Ammon's horn (tissue), 1 donor: ENCODE results near the gene GLRX.
A peak's percentile ranks its signal among the peaks of the same experiment; 100 is the strongest.

Source experiments
- DNase-seq: peaks from one replicate; pipeline ENCODE4 v3.0.0-alpha.2; 2016; ENCODE audit warnings: low spot score

Gene GLRX

GRCh38 chr5:95822542-95823181 is at the start of gene GLRX:
Gene GLRX (minus strand): TSS chr5:95822726. CDS start chr5:95822662, 64 bp downstream.
- peak; percentile 87 for DNase-seq

DNA sequence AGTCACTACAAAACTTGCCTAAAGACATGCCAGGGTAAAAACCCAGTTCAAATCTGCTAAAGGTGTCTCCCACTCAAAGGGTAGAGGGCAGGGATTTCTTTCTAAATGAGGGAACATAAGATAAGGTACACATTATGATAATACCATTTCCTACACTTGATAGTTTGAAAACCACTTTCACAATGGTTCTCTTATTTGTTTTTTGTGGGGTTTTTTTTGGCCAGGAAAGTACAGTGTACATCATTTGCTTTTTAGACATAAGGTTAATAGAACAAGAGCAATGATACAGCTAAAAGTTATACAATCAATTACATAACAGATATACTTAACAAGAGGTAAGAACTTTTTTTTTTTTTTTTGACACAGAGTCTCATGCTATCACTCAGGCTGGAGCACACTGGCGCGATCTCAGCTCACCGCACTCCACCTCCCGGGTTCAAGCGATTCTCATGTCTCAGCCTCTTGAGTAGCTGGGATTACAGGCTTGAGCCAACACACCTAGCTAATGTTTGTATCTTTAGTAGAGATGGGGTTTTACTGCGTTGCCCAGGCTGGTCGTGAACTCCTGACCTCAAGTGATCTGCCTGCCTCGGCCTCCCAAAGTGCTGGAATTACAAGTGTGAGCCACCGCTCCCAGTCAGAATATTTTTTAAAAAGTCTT is 48.8 kb upstream of the GLRX start:
- DNase-seq, result no peak

- DNase-seq, result no peak
These were observed 47.7 kb upstream of the GLRX start for GRCh38 chr5:95870105-95870672.

DNA sequence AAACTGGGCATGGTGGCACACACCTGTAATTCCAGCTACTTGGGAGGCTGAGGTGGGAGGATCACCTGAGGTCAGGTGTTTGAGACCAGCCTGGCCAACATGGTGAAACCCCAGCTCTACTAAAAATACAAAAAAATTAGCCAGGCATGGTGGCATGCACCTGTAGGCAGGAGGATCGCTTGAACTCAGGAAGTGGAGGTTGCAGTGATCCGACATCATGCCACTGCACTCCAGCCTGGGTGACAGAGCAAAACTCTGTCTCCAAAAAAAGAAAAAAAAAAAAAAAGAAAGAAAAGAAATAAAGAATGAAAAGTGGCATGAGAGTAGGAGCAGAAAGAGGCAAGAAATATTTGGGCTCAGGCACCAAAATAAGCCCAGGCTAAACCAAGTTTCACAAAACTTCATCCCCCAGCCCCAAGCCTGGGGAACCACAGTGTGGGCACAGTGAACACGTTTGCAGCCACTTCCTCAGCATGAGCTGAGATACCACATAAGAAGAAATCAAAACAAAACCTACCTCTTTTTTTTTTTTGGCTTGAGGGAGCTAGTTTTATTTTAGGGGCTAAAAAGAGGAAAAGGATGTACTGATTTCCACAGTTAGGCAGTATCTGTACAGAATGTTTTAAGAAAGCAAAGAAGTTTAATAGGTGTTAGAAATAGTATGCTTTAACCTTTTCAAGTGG is 46.8 kb upstream of the GLRX start:
- peak; percentile 60 for DNase-seq

- no peak for DNase-seq
These were observed 45.6 kb upstream of the GLRX start for GRCh38 chr5:95868136-95868535.

DNA sequence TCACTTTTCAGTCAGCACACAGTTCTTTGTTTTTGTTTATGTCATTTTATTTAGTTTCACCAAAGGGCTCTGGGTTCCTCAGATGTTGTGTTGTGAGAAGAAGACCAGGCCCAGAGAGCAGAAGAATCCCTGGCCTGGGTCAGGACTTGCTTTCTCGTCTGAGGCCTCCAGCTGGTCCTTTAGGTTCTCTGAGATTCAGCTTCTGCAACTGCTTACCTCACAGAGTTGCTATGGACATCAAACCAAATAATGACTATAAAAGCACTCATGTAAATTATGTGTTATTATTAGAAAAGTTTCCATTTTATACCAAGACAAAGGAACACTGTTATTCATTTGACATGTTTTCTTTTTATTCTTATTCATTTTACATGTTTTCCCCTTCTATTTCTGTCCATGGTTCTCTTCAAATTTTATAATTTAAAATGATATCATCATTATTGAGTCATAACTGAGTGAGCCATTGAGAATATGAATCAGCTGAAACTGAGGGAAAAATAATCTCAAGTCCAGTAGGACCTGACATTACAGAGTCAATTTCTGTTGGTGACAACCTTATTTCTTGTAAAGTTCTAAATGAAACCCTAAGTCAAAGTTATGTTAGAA is 44.0 kb upstream of the GLRX start:
- DNase-seq, result no peak

DNA sequence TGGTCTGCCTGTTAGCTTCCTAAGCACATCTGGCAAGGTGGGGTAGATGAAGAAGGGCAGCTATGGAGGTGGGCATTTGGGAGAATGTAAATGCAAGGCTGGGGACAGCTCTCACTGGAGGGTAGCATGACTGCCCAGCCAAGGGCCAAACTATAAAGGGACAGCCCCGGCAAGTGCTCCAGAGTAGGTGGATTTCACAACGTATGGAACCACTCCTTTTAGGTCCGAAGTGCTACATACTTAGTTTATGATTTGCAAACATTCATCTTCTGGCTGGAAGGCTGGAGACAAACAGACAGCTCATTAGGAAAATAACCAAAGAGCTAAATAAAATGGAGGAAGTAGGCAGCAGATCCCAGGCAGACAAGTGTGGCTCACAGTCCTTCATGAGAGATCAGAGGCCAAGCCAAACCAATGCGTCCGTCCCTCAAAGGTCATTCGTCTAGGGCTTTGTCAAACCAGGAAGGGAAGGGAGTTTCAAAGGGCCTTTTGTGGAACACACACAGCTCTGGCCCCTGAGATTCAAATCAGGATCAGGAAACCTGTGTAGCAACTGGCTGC is 42.5 kb upstream of the GLRX start:
- DNase-seq, result no peak

DNA sequence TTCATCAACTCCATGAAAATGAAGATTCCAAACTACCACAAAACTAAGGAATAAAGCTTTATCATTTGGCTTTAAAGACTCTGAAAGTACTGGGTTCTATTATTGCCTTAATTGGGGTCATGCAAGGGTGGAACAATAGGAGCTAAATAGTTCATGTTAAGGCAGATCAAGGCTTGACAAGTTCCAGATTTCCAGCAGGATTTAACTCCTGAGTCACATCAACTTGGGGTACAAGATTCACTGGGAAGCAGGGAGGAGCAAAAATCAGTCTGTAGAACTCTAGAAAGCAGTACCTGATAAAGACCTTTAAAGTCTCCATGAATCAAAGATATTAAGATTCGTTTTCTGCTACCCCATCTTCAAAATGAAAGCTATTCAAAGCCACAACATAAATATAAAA is 41.9 kb upstream of the GLRX start:
- no peak for DNase-seq

GRCh38 chr5:95863383-95863757 is 40.8 kb upstream of the GLRX start:
- DNase-seq, result peak; percentile 61

DNA sequence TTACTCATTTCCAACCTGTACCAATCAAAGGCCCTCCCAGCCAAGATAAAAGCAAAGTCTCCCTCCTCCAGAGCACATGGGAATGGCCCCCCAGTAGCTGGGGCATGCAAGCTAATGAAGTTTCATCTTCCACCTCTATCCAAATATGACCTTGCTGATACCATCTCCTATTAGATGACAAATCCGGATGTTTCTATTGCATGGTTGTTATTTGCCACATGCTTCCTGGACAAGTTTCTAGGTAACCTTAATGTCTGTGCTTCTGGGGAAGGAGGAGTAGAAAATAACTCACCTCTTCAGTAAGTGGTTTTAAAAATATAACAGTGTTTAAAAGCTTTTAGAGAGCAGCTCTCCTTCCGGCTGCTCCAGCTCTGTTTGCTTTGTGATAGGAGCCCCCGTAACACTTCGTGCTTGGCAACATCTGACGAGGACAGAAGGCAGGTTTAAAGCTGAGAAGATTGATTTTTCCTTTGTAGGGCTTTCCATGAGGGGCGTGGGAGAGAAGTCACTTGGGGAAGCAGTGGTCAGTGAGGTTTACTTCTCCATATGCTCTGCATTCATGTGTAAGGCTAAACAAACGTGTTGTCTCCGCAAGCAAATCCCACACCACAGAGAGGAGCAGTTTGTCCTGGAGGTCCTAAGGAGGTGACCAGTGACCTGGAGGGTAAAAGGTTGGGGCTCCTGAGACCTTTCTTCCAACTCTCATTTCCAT is 40.3 kb upstream of the GLRX start:
- peak; percentile 52 for DNase-seq

DNA sequence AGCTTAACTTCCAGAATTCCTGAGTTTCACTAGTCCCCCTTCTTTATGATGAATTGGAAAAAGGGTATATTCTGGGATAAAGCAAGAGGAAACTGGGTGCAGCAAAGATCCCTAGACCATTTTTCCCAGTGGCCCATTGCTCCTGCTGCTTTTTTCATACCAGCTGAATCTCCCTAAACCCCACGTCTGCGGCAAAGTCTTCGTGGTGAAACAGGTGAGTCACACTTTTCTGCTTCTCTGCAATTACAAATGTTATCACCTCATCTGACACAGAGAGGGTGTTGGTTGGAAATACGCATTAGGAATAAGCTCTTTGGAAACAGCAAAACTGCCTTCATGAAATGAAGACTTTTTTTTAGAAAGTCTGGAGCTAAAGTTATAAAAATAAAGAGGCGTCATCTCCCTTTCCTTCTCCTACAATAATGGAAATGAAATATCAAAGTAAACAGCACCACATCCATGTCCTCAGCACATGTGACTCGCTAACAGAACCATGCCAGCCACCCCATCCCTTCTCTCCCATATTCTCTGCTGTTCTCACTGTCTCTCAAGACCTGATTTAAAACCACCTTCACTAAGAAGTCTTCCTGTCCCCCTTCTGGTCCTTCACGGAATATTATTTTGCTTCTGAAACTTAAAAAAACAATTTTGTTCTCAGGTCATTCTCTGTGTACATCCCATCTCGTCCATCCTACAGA is 39.5 kb upstream of the GLRX start:
- no peak for DNase-seq

GRCh38 chr5:95861221-95861863 is 38.8 kb upstream of the GLRX start:
- peak; percentile 65 for DNase-seq

DNA sequence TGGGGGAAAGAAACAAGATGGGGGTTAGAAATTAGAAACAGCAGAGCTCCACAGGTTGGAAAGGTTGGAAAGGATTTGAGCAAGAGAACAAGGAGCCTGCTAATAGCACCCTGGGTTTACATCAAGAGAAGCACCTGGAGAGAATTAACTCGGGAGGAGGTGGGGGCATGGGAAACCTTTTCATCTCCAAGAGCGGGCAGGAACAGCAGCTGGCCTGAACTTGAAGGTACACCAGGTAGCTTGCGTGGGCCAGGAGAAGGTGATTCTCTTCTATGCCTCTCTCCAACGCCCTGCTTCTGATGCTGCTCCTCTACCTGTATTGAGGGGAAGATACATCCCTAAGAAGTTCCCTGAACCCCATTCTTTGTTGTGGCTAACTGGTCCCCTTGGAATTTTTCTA is 37.1 kb upstream of the GLRX start:
- no peak for DNase-seq

GRCh38 chr5:95858661-95859595 is 36.4 kb upstream of the GLRX start:
- DNase-seq, result peak; percentile 97

GRCh38 chr5:95858023-95858461 is 35.5 kb upstream of the GLRX start:
- DNase-seq, result peak; percentile 63

GRCh38 chr5:95857185-95857945 is 34.8 kb upstream of the GLRX start:
- no peak for DNase-seq

DNA sequence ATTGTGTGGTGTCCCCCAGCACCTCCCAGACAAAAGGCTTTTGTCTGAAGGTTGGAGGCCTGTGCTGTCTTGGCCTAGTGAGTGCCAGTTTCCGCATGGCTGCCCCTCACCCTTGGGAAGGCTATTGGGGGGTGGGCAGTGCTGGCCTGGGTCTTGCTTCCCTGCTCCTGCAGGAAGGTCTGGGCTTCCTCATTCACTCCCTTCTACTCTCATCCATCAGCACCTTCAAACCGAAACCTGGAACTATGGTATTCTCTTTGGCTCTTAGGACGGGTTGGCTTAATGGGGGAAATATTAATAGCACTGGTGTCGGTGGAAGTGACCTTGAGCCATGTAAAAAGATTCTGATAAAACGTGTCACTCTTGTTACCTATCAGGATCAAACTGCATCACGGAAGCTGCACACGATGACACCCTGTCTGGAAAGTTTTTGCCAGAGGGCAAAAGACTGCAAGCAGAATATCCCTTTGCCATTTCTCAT is 34.0 kb upstream of the GLRX start:
- DNase-seq, result peak; percentile 61

GRCh38 chr5:95853490-95853889 is 31.0 kb upstream of the GLRX start:
- no peak for DNase-seq
